Measurements from ENCODE around the gene GFOD1.

The GFOD1 gene

GRCh38 chr6:13453153-13453552 lies 34.2 kb downstream of the GFOD1 start:
- TF ChIP-seq FOXM1 (IDR thresholded peaks at IDR 0.05; ENCODE audit: borderline replicate concordance, low read depth) (no peak), CEBPB (IDR thresholded peaks at IDR 0.05) (no peak)

GRCh38 chr6:13452346-13453117 lies 34.9 kb downstream of the GFOD1 start:
- TF ChIP-seq TCF12 (IDR thresholded peaks at IDR 0.05; ENCODE audit: low read depth) (no peak), USF1 (IDR thresholded peaks at IDR 0.05) (no peak), TAF1 (IDR thresholded peaks at IDR 0.05; ENCODE audit: low read depth) (no peak), ZBTB7A (IDR thresholded peaks at IDR 0.05; ENCODE audit: low read depth) (no peak), EP300 (IDR thresholded peaks at IDR 0.05; ENCODE audit: borderline replicate concordance) (no peak), EGR1 (IDR thresholded peaks at IDR 0.05) (no peak), REST (IDR thresholded peaks at IDR 0.05; ENCODE audit: low read depth) (no peak), YY1 (IDR thresholded peaks at IDR 0.05; ENCODE audit: low read depth) (no peak), CEBPB (IDR thresholded peaks at IDR 0.05) (no peak), NFIC (IDR thresholded peaks at IDR 0.05) (no peak), RAD21 (IDR thresholded peaks at IDR 0.05; ENCODE audit: low read depth) (no peak), TEAD4 (IDR thresholded peaks at IDR 0.05) (no peak)

- TF ChIP-seq CEBPB (IDR thresholded peaks at IDR 0.05) (no peak), EP300 (IDR thresholded peaks at IDR 0.05; ENCODE audit: borderline replicate concordance) (no peak), EGR1 (IDR thresholded peaks at IDR 0.05) (no peak), USF1 (IDR thresholded peaks at IDR 0.05) (no peak), NFIC (IDR thresholded peaks at IDR 0.05) (no peak), RAD21 (IDR thresholded peaks at IDR 0.05; ENCODE audit: low read depth) (no peak)
These were observed 36.1 kb downstream of the GFOD1 start for GRCh38 chr6:13451181-13451895.

GRCh38 chr6:13450628-13451027 lies 36.8 kb downstream of the GFOD1 start:
- TF ChIP-seq RAD21 (IDR thresholded peaks at IDR 0.05; ENCODE audit: low read depth) (no peak), TEAD4 (IDR thresholded peaks at IDR 0.05) (no peak), EP300 (IDR thresholded peaks at IDR 0.05; ENCODE audit: borderline replicate concordance) (no peak), NFIC (IDR thresholded peaks at IDR 0.05) (no peak), TAF1 (IDR thresholded peaks at IDR 0.05; ENCODE audit: low read depth) (no peak), CEBPB (IDR thresholded peaks at IDR 0.05) (no peak), USF1 (IDR thresholded peaks at IDR 0.05) (no peak), FOXM1 (IDR thresholded peaks at IDR 0.05; ENCODE audit: borderline replicate concordance, low read depth) (no peak), EGR1 (IDR thresholded peaks at IDR 0.05) (no peak), REST (IDR thresholded peaks at IDR 0.05; ENCODE audit: low read depth) (no peak), CREB1 (IDR thresholded peaks at IDR 0.05; ENCODE audit: low read depth) (no peak), ZBTB7A (IDR thresholded peaks at IDR 0.05; ENCODE audit: low read depth) (no peak), YY1 (IDR thresholded peaks at IDR 0.05; ENCODE audit: low read depth) (no peak), TCF12 (IDR thresholded peaks at IDR 0.05; ENCODE audit: low read depth) (no peak)

- TF ChIP-seq CREB1 (IDR thresholded peaks at IDR 0.05; ENCODE audit: low read depth) = no peak
- TF ChIP-seq MAX (IDR thresholded peaks at IDR 0.05) = no peak
- TF ChIP-seq YY1 (IDR thresholded peaks at IDR 0.05; ENCODE audit: low read depth) = no peak
- TF ChIP-seq NFIC (IDR thresholded peaks at IDR 0.05) = no peak
- TF ChIP-seq USF1 (IDR thresholded peaks at IDR 0.05) = no peak
- TF ChIP-seq CEBPB (IDR thresholded peaks at IDR 0.05) = no peak
- TF ChIP-seq FOXM1 (IDR thresholded peaks at IDR 0.05; ENCODE audit: borderline replicate concordance, low read depth) = no peak
- TF ChIP-seq RAD21 (IDR thresholded peaks at IDR 0.05; ENCODE audit: low read depth) = no peak
- no peak for TF ChIP-seq TEAD4 (IDR thresholded peaks at IDR 0.05)
- no peak for TF ChIP-seq REST (IDR thresholded peaks at IDR 0.05; ENCODE audit: low read depth)
- TF ChIP-seq EGR1 (IDR thresholded peaks at IDR 0.05) = no peak
- TF ChIP-seq TCF12 (IDR thresholded peaks at IDR 0.05; ENCODE audit: low read depth) = no peak
- TF ChIP-seq EP300 (IDR thresholded peaks at IDR 0.05; ENCODE audit: borderline replicate concordance) = no peak
- TF ChIP-seq TAF1 (IDR thresholded peaks at IDR 0.05; ENCODE audit: low read depth) = no peak
- no peak for TF ChIP-seq ZBTB7A (IDR thresholded peaks at IDR 0.05; ENCODE audit: low read depth)
These were observed 39.3 kb downstream of the GFOD1 start for GRCh38 chr6:13447949-13448724.
